Calu3 (cell line): ENCODE results near the gene HEG1. TPM values are rescaled to one million over a fixed set of nuclear protein-coding genes. Genes with fewer than 3 reads are reported as not detected.

Source experiments
- BruUV-seq: library from RNA; stranded (reverse); fragments of 400-500 nt; replicated peaks from 2 replicates; lab custom pipeline; 2021; lab: Mats Ljungman, UMichigan
- CTCF ChIA-PET: fragments of 300-600 bp; sonication (Branson Sonifier 250); formaldehyde crosslinking; loops from one replicate; lab custom pipeline; 2022; ENCODE audit warnings: antibody characterized with exemption; lab: Charles Lee
- DNase-seq: peaks from one replicate; pipeline ENCODE4 v3.0.0; 2022
- H3K27ac Mint-ChIP-seq: one replicate; pipeline ENCODE4 v1.8.0; 2022; ENCODE audit warnings: mixed read lengths; ENCODE audit not compliant: unreplicated experiment
- H3K27me3 Mint-ChIP-seq: one replicate; pipeline ENCODE4 v1.8.0; 2022; ENCODE audit warnings: mixed read lengths; ENCODE audit not compliant: unreplicated experiment
- H3K36me3 Mint-ChIP-seq: one replicate; pipeline ENCODE4 v1.8.0; 2022; ENCODE audit warnings: mild to moderate bottlenecking, moderate library complexity, mixed read lengths; ENCODE audit not compliant: insufficient read depth, unreplicated experiment
- H3K4me1 Mint-ChIP-seq: one replicate; pipeline ENCODE4 v1.8.0; 2022; ENCODE audit warnings: mild to moderate bottlenecking, low read depth, mixed read lengths; ENCODE audit not compliant: unreplicated experiment
- H3K4me3 Mint-ChIP-seq: one replicate; pipeline ENCODE4 v1.8.0; 2022; ENCODE audit warnings: mild to moderate bottlenecking, low read depth, moderate library complexity, mixed read lengths; ENCODE audit not compliant: unreplicated experiment
- H3K9me3 Mint-ChIP-seq: one replicate; pipeline ENCODE4 v1.8.0; 2022; ENCODE audit warnings: low read depth, mixed read lengths; ENCODE audit not compliant: unreplicated experiment
- intact Hi-C: fragments of 100-400 bp; cut with micrococcal nuclease; formaldehyde crosslinking; loops from one replicate; pipeline ENCODE4 v1.10.0; 2022; ENCODE audit not compliant: unreplicated experiment
- total RNA-seq: library from RNA; stranded (reverse); gene quantifications from 2 replicates; pipeline ENCODE4 v1.2.3, GENCODE V29; 2022
- TF ChIP-seq, protein P1 (sequence below): fragments of 200-600 bp; IDR thresholded peaks from one replicate; pipeline ENCODE4 v1.8.0; 2022; ENCODE audit warnings: antibody characterized with exemption; ENCODE audit not compliant: unreplicated experiment

Gene HEG1
- total RNA-seq, 1 experiment from 2014 or later, result 0.97 TPM

GRCh38 chr3:125062904-125063618, 7.3 kb upstream of the HEG1 start:
- intact Hi-C loops, result no loop called here
- H3K4me1 Mint-ChIP-seq, result peaks cover 24% of the 10 kb centered on the region
- no peak overlapping the region for H3K4me3 Mint-ChIP-seq
- CTCF ChIA-PET, result interaction anchor here (0.6 to 1.1 kb wide), 3 partner anchors 11 to 138 kb away, joined by 3 read pairs; no protein-coding TSS in a partner anchor
- TF ChIP-seq, protein P1, sequence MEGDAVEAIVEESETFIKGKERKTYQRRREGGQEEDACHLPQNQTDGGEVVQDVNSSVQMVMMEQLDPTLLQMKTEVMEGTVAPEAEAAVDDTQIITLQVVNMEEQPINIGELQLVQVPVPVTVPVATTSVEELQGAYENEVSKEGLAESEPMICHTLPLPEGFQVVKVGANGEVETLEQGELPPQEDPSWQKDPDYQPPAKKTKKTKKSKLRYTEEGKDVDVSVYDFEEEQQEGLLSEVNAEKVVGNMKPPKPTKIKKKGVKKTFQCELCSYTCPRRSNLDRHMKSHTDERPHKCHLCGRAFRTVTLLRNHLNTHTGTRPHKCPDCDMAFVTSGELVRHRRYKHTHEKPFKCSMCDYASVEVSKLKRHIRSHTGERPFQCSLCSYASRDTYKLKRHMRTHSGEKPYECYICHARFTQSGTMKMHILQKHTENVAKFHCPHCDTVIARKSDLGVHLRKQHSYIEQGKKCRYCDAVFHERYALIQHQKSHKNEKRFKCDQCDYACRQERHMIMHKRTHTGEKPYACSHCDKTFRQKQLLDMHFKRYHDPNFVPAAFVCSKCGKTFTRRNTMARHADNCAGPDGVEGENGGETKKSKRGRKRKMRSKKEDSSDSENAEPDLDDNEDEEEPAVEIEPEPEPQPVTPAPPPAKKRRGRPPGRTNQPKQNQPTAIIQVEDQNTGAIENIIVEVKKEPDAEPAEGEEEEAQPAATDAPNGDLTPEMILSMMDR, result no peak
- no peaks in the 10 kb centered on the region for H3K9me3 Mint-ChIP-seq
- BruUV-seq, result no TSS peak
- peaks cover 50% of the 10 kb centered on the region for H3K27me3 Mint-ChIP-seq
- no peak overlapping the region for H3K27ac Mint-ChIP-seq
- DNase-seq, result peak; percentile 65
- H3K36me3 Mint-ChIP-seq, result no peaks in the 10 kb centered on the region

GRCh38 chr3:125061646-125062045, 5.8 kb upstream of the HEG1 start:
- peaks cover 24% of the 10 kb centered on the region for H3K4me1 Mint-ChIP-seq
- no peaks in the 10 kb centered on the region for H3K9me3 Mint-ChIP-seq
- no peak overlapping the region for H3K4me3 Mint-ChIP-seq
- no peak for DNase-seq
- intact Hi-C loops, result no loop called here
- H3K36me3 Mint-ChIP-seq, result no peaks in the 10 kb centered on the region
- H3K27me3 Mint-ChIP-seq, result peaks cover 50% of the 10 kb centered on the region
- CTCF ChIA-PET, result no interaction called here
- TF ChIP-seq, protein P1, result no peak
- no TSS peak for BruUV-seq
- no peak overlapping the region for H3K27ac Mint-ChIP-seq

GRCh38 chr3:125061170-125061569, 5.4 kb upstream of the HEG1 start:
- DNase-seq, result no peak
- Mint-ChIP-seq H3K36me3 (no peaks in the 10 kb centered on the region), H3K27ac (no peak overlapping the region), H3K4me3 (no peak overlapping the region), H3K27me3 (peaks cover 47% of the 10 kb centered on the region), H3K4me1 (peaks cover 24% of the 10 kb centered on the region), H3K9me3 (no peaks in the 10 kb centered on the region)
- CTCF ChIA-PET, result no interaction called here
- intact Hi-C loops, result no loop called here
- BruUV-seq, result no TSS peak
- TF ChIP-seq, protein P1, result no peak

GRCh38 chr3:125059488-125060245, 3.9 kb upstream of the HEG1 start:
- TF ChIP-seq, protein P1, result no peak
- CTCF ChIA-PET, result interaction anchor here (1.0 kb wide), 1 partner anchor 64 kb away, joined by 4 read pairs; no protein-coding TSS in a partner anchor
- Mint-ChIP-seq H3K36me3 (peaks cover 6% of the 10 kb centered on the region), H3K27ac (no peak overlapping the region), H3K4me1 (peaks cover 30% of the 10 kb centered on the region), H3K4me3 (no peak overlapping the region), H3K9me3 (no peaks in the 10 kb centered on the region), H3K27me3 (peaks cover 53% of the 10 kb centered on the region)
- peak; percentile 53 for DNase-seq
- BruUV-seq, result no TSS peak
- intact Hi-C loops, result loop anchor here (10.0 kb wide), 1 partner anchor 135 kb away; no protein-coding TSS in a partner anchor
